ENCODE measurements around the gene DOC2A. TPM values are rescaled to one million over a fixed set of nuclear protein-coding genes. Genes with fewer than 3 reads are reported as not detected.
A peak's percentile ranks its signal among the peaks of the same experiment; 100 is the strongest.

Gene DOC2A
- total and polyA plus RNA-seq, 9 of the 15 experiments (the other 6 are each of a cell fraction or from before 2014, with no cell fraction given), result 0.03 to 0.38 (median 0.28) TPM; not detected in 1

- TF ChIP-seq REST (IDR thresholded peaks at IDR 0.05; ENCODE audit: borderline replicate concordance) (no peak), REST (CRISPR knock-in tag; IDR thresholded peaks at IDR 0.05; ENCODE audit: low read depth) (peak; percentile 39; the same call in 1 of the 2 replicates), RBM15 (IDR thresholded peaks at IDR 0.05; ENCODE audit: insufficient read depth, low read length) (no peak), ZNF274 (IDR thresholded peaks at IDR 0.05; ENCODE audit: borderline replicate concordance, low read depth, low read length) (no peak), ZNF197 (CRISPR knock-in tag; IDR thresholded peaks at IDR 0.05; ENCODE audit: low read depth) (no peak), U2AF1 (optimal IDR thresholded peaks at IDR 0.05; ENCODE audit: low read depth, low read length) (no peak), ZNF143 (CRISPR knock-in tag; IDR thresholded peaks at IDR 0.05) (peak; percentile 40; the same call in 1 of the 2 replicates), SP2 (IDR thresholded peaks at IDR 0.05; ENCODE audit: extremely low read depth, low read depth, low read length, poor library complexity, severe bottlenecking) (no peak), ATF6 (CRISPR knock-in tag; IDR thresholded peaks at IDR 0.05) (peak; percentile 98), USF1 (CRISPR knock-in tag; IDR thresholded peaks at IDR 0.05) (0 out of 2 replicates have a peak, but pooled peaks have one; percentile 22), JUND (IDR thresholded peaks at IDR 0.05; ENCODE audit: borderline replicate concordance, low read depth, low read length) (0 out of 2 replicates have a peak, but pooled peaks have one; percentile 42), JUND (tag; IDR thresholded peaks at IDR 0.05; ENCODE audit: borderline replicate concordance, low read depth, low read length) (peak; percentile 35; the same call in 1 of the 3 replicates), IRF2 (CRISPR knock-in tag; IDR thresholded peaks at IDR 0.05) (no peak), PHF21A (IDR thresholded peaks at IDR 0.05; ENCODE audit: borderline replicate concordance, low read depth) (no peak), ZNF316 (IDR thresholded peaks at IDR 0.05) (no peak), ZNF830 (CRISPR knock-in tag; IDR thresholded peaks at IDR 0.05) (no peak), SRF (CRISPR knock-in tag; IDR thresholded peaks at IDR 0.05) (peak in 1 of 2 experiments; percentile 75; a peak in 2 of 4 replicates)
Measured at GRCh38 chr16:30052671-30053372, 42.0 kb upstream of the DOC2A start (continued).
